Breast epithelium (tissue), 4 donors: ENCODE measurements around the gene DOK5. TPM values are rescaled to one million over a fixed set of nuclear protein-coding genes. Genes with fewer than 3 reads are reported as not detected.
A peak's percentile ranks its signal among the peaks of the same experiment; 100 is the strongest.

ENCODE experiments used
- DNase-seq, 2 donors: peaks; one replicate each; pipeline ENCODE4 v3.0.0-alpha.2; 2019; ENCODE audit warnings: low spot score in 2 of 2
- H3K27ac ChIP-seq, 2 donors: fragments of 200-600 bp; sonication (generic) in 1 of 2; one replicate each; pipeline ENCODE4 v1.5.1; 2016 to 2019; ENCODE audit warnings: mild to moderate bottlenecking in 1 of 2
- H3K27me3 ChIP-seq, 2 donors: fragments of 200-600 bp; sonication (generic) in 1 of 2; one replicate each; pipeline versions ENCODE4 v1.5.1 to v1.6.0; 2017 to 2019; ENCODE audit warnings: control low read depth in 1 of 2, mild to moderate bottlenecking in 1 of 2
- H3K36me3 ChIP-seq: fragments of 200-600 bp; one replicate; pipeline ENCODE4 v1.5.1; 2019
- H3K4me1 ChIP-seq, 2 donors: fragments of 200-600 bp; sonication (generic); one replicate each; pipeline ENCODE4 v1.5.1; 2016 to 2019; ENCODE audit warnings: control low read depth in 1 of 2
- H3K4me3 ChIP-seq, 3 donors: fragments of 200-600 bp; sonication (generic); 1 replicate in 2 of 3; 2 replicates in 1 of 3; pipeline ENCODE4 v1.5.1; 2016 to 2019; ENCODE audit warnings: mild to moderate bottlenecking in 3 of 3, moderate library complexity in 2 of 3
- H3K9me3 ChIP-seq, 2 donors: fragments of 200-600 bp; sonication (generic) in 1 of 2; one replicate each; pipeline ENCODE4 v1.5.1; 2016 to 2019; ENCODE audit warnings: control low read depth in 1 of 2
- CTCF ChIP-seq, 3 donors: fragments of 450-650 bp; IDR thresholded peaks; one replicate each; pipeline ENCODE4 v1.5.1; 2016 to 2017; ENCODE audit warnings: antibody characterized with exemption in 3 of 3, mild to moderate bottlenecking in 3 of 3, moderate library complexity in 3 of 3
- POLR2A ChIP-seq: fragments of 450-650 bp; IDR thresholded peaks from one replicate; pipeline ENCODE4 v1.6.1; 2016; ENCODE audit warnings: antibody characterized with exemption, mild to moderate bottlenecking, moderate library complexity
- POLR2AphosphoS5 ChIP-seq, 3 donors: sonication (generic); formaldehyde crosslinking; IDR thresholded peaks; one replicate each; pipeline ENCODE4 v1.6.1; 2017; ENCODE audit warnings: antibody characterized with exemption in 3 of 3
- intact Hi-C: fragments of 100-400 bp; cut with DNase I; formaldehyde crosslinking; loops from one replicate; pipeline ENCODE4 v1.15.1; 2023; ENCODE audit warnings: low total_unique reads
- total RNA-seq, 3 donors: library from RNA; depleted of rRNA; stranded (reverse); fragments of >200 nt; gene quantifications; one replicate each; pipeline ENCODE4 v1.1.0, GENCODE V29; 2016

The DOK5 gene
- total RNA-seq, 3 donors from 2014 or later, result 2.0 to 4.0 (median 3.4) TPM

- Histone ChIP-seq H3K27me3 (no peaks in the 10 kb centered on the region), H3K36me3 (no peaks in the 10 kb centered on the region), H3K4me1 (no peaks in the 10 kb centered on the region), H3K4me3 (no peak overlapping the region), H3K27ac (no peak overlapping the region), H3K9me3 (no peaks in the 10 kb centered on the region)
- TF ChIP-seq CTCF (IDR thresholded peaks at IDR 0.05) (no peak), POLR2A (no peak), POLR2AphosphoS5 (IDR thresholded peaks at IDR 0.05) (no peak)
- DNase-seq, result no peak
- intact Hi-C loops, result loop anchor here (5.0 kb wide), 1 partner anchor 987 kb away; no protein-coding TSS in a partner anchor
These were observed 49.5 kb downstream of the DOK5 start for GRCh38 chr20:54524849-54525248.

- TF ChIP-seq POLR2AphosphoS5 (IDR thresholded peaks at IDR 0.05), result no peak
- no peak for TF ChIP-seq CTCF (IDR thresholded peaks at IDR 0.05)
- TF ChIP-seq POLR2A, result no peak
- no peak overlapping the region for H3K4me3 ChIP-seq
- H3K36me3 ChIP-seq, result no peaks in the 10 kb centered on the region
- no peak for DNase-seq
- H3K27me3 ChIP-seq, result no peaks in the 10 kb centered on the region
- peak overlapping the region in 1 of 2 donors; percentile 15 for H3K27ac ChIP-seq
- H3K4me1 ChIP-seq, result no peaks in the 10 kb centered on the region
- H3K9me3 ChIP-seq, result peaks cover 0 to 7% of the 10 kb centered on the region in 2 donors
- intact Hi-C loops, result no loop called here
These were observed 50.7 kb downstream of the DOK5 start for GRCh38 chr20:54525916-54526590.

GRCh38 chr20:54526801-54527200 lies 51.4 kb downstream of the DOK5 start:
- Histone ChIP-seq H3K36me3 (no peaks in the 10 kb centered on the region), H3K9me3 (peaks cover 0 to 7% of the 10 kb centered on the region in 2 donors), H3K27ac (peak overlapping the region in 1 of 2 donors; percentile 15), H3K4me3 (no peak overlapping the region), H3K27me3 (no peaks in the 10 kb centered on the region), H3K4me1 (no peaks in the 10 kb centered on the region)
- TF ChIP-seq POLR2A (no peak), CTCF (IDR thresholded peaks at IDR 0.05) (no peak), POLR2AphosphoS5 (IDR thresholded peaks at IDR 0.05) (no peak)
- intact Hi-C loops, result no loop called here
- DNase-seq, result no peak

GRCh38 chr20:54532573-54532972 lies 57.2 kb downstream of the DOK5 start:
- intact Hi-C loops, result no loop called here
- TF ChIP-seq POLR2AphosphoS5 (IDR thresholded peaks at IDR 0.05), result no peak
- no peak for TF ChIP-seq CTCF (IDR thresholded peaks at IDR 0.05)
- TF ChIP-seq POLR2A, result no peak

GRCh38 chr20:54534101-54534500 lies 58.7 kb downstream of the DOK5 start:
- no peaks in the 10 kb centered on the region for H3K27me3 ChIP-seq
- H3K9me3 ChIP-seq, result peaks cover 5 to 7% of the 10 kb centered on the region in 2 donors
- no peak for DNase-seq
- H3K27ac ChIP-seq, result no peak overlapping the region
- TF ChIP-seq POLR2AphosphoS5 (IDR thresholded peaks at IDR 0.05) (no peak), CTCF (IDR thresholded peaks at IDR 0.05) (no peak), POLR2A (no peak)
- H3K4me1 ChIP-seq, result no peaks in the 10 kb centered on the region
- intact Hi-C loops, result no loop called here
- no peaks in the 10 kb centered on the region for H3K36me3 ChIP-seq
- H3K4me3 ChIP-seq, result no peak overlapping the region

More at GRCh38 chr20:54532573-54532972, 57.2 kb downstream of the DOK5 start:
- H3K27me3 ChIP-seq, result no peaks in the 10 kb centered on the region
- no peaks in the 10 kb centered on the region for H3K4me1 ChIP-seq
- no peaks in the 10 kb centered on the region for H3K36me3 ChIP-seq
- no peak for DNase-seq
- peak overlapping the region in 1 of 2 donors; percentile 18 for H3K27ac ChIP-seq
- H3K4me3 ChIP-seq, result no peak overlapping the region
- peaks cover 0 to 7% of the 10 kb centered on the region in 2 donors for H3K9me3 ChIP-seq
